NCI-H1417 treated with DMSO at 0.1 percent for 48 hours (cell line): ENCODE data around the gene SLC6A17.

Experiments
- DNase-seq: peaks from one replicate; lab custom pipeline; 2025; lab: John Stamatoyannopoulos, UW

SLC6A17 gene

DNA sequence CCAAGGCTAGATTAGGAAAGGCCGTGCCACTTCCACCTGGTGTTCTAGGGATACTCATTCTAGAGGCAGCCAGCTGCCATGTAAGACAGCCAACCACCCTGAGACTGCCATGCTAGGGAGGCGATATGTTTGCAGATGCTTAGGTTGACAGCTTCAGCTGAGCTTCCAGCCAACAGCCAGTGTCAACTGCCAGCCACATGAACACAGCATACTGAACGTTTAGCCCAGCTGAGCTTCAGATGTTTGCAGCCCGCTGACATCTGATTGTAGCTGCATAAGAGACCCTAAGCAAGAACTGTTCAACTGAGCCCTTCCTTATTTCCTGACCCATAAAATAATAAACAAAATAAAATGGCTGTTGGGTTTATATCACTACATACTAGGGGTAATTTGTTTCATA is 54.9 kb downstream of the SLC6A17 start:
- no peak for DNase-seq

DNA sequence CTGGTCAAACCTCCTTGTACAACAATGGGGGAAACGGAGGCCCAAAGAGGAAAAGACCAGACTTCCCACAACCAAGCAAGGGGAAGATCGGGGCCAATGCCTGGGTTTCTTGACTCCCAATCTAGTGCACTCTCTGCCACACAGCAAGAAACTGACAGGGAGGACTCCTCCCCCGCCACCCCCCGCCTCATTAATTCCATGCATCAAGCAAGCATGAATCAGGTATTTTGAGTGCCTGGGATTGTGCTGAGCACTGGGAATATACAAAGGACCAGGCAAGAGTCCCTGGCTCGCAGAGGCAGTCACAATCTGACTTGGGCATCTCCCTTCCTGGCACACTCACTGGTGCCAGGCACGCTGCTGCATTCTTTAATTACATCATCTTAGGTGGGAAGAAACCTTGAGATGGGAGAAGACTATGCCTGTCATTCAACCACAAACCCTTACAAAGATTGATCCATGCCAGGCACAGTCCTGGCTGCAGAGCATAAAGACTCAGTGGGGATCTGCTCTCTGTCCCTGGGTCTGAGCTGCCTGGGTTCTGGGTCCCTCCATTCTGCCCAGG is 55.4 kb downstream of the SLC6A17 start:
- no peak for DNase-seq

GRCh38 chr1:110206261-110206920 is 56.1 kb downstream of the SLC6A17 start:
- DNase-seq: no peak

GRCh38 chr1:110207831-110208230 is 57.5 kb downstream of the SLC6A17 start:
- no peak for DNase-seq

DNA sequence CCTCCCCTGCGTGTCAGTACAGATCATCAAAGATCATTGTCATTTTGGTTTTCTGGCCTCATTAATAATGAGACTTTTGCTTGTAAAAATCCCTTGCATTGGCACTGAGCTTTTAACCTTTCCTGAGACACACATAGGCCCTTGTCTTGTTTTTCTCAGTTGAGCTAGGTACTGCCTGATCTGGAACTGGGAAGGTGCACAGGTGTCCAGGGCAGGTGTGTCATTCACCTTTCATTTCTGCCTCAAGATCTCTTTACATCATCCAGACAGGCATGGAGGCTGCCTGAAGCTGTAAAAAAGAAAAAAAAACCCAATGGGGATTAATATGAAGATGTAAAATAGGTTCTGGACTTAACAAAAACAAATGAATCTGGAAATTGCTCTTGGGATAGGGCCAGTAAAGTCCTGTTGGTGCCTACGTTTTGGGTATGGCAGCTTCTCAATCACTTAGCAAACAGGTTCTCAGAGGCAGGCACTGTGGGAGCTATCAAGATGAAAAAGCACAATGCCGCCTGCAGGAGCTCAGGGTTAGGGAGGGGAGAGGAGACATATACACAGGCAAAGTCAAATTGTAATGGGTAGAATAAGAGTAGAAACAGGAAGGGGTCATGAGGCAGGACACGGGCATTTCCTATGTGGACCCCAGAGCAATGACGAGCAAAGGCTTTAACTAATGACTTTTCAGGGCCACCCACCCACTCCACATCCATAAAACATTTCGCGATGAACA is 58.8 kb downstream of the SLC6A17 start:
- no peak for DNase-seq

DNA sequence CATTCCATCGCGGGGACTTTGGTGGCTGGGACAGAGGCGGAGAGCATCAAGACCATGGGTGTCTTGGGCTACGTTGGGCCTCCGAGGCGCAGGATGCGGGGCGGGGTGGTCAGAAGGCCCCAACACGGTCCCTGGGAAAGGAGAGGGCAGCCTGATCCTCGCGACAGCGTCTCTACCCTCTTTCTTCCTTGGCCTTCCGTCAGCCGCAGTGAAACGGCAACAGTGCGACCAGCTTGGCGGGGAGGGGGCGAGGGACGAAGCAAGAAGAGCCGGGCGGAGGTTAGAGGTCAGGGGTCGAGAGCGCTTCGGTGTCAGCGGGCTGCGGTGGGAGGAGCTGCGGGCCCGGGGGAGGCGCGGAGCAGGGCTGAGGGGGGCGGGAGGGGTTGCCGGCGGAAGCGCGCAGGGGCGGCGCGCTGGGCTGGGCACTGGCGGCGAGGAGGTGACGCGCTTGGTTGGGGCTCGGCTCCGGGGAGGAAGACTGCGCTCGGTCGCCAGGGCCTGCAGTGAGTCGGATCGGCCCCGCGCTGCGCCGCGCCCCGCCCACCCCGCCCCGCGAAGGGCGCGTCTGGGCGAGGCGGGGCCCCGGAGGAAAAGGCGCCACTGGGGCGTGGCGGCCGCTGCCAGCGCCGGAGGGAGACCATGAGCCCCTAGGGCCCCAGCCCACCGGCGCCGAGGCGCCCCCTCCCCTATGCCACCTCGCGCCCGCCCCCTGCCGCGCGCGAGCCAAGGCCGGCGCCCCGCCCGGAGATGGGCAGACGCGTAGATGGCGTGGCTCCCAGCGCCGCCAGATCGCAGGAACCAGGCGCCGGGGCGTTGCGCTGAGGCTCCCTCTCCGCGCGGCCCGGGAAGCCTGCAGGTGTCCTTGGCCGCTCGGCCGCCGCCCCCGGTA is 59.7 kb downstream of the SLC6A17 start, which contains the start of gene KCNC4:
TSS of gene KCNC4 (plus strand) at position 600 of the 889 bp plus-strand sequence. CDS start 1,186 bp downstream, outside the sequence.
- no peak for DNase-seq

- no peak for DNase-seq
Observed at GRCh38 chr1:110210604-110211495, 60.6 kb downstream of the SLC6A17 start.

- DNase-seq: no peak
Observed at GRCh38 chr1:110211496-110212168, 61.3 kb downstream of the SLC6A17 start.

DNA sequence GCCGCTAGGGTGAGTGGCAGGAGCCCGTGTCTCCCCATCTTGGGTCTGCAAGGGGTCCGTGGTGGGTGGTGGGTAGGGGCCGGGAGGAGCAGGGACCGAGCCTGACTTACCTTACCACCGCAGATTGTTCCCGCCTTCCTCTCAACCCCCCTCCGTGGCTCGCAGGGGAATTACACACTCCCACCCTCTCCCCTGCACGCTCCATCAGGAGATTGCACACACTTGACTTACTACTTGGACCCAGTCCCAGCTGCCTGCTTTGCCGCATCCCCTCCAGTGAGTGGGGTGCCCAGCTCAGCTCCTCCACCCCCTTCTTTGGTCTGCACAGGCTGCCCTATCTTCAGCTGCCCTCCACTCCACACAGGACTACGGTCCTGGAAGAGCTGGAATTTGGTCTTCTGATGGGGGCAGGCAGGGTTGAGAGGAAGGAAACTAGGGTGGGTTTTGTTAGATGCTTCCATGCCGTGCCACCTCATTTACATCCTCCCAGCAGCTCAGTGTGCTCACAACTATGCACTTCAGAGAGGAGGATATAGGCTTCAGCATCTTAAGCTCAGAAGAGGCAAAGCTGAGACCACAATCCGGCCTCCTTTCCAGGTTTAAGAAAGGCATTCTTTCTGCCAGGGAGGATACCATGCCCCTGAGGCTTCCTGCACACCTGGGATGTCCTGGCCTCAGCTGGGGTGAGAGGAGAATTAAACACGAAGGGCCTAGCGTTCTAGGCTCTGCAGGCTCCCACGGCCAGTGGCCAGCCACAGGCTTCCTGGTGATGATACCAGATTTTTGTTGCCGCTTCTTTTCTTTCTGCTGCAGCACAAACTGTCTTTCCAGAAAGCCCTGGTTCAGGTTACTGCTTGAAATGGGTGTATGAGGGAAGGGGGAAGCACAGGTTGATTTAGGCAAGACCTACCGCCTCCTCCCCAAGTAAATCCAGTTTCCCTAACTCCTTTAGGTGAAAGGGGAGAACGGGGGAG is 62.2 kb downstream of the SLC6A17 start:
- no peak for DNase-seq

DNA sequence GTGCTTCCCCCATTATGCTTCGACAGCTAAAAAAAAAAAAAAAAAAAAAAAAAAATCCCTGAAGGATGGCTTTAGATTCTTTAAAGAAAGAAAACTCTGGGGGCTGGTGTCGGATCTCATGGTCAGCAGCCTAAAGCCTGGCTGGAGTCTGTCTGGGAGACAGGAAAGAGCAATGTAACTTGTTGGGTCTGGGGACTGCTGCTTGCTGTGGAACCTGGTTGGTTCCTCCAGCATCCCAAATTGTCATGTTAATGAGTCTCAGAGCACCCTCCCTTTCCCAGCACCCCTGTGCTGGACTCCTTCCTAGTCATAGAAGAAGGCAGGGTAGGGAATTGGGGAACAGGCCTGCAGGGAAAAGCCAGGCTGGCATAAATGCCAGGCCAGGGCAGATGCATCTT is 62.8 kb downstream of the SLC6A17 start:
- no peak for DNase-seq

DNA sequence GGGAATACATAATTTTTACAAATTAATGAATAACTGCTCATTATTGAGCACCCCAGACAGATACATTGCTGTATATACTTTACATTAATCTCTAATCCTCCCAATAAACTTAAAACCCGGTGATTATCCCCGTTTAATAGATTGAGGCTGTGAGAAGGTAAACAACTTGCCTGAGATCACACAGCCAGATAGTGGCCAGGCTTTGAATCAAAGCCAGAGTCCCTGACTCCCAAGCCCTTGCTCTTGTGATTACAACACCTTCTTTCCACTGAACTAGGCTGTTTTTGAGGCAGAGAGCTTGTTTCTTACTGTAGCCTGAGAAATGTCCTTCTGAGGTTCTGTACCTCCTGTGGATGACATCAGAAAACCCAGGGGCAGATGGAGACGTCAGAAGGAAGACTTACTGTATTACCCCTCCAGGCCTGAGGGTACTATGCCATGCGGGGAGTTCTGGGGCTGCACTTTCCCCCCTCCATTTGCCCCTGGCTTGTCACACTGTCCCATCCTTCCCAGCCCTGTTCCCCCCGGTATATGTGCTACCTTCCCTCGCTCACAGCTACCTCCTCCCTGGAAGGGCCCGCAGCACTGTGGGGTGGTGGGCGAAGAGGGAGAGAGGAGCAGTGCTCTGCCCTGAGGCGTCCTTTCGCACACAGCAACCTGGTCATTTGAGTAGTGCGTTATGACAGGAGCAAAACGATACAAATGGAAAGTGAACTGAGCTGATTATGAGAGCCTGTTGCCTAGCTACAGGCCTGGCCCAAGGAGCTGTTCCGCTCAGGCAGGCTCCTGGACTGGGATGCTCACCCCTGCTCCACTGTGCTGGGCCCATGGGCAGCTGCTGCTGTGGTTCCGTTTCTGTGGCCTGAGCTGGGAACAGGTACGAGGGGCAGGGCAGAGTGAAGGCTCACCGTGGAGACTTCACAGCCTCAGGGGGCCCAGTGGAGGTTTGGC is 64.4 kb downstream of the SLC6A17 start:
- no peak for DNase-seq

GRCh38 chr1:110215621-110216515 is 65.6 kb downstream of the SLC6A17 start:
- no peak for DNase-seq

DNA sequence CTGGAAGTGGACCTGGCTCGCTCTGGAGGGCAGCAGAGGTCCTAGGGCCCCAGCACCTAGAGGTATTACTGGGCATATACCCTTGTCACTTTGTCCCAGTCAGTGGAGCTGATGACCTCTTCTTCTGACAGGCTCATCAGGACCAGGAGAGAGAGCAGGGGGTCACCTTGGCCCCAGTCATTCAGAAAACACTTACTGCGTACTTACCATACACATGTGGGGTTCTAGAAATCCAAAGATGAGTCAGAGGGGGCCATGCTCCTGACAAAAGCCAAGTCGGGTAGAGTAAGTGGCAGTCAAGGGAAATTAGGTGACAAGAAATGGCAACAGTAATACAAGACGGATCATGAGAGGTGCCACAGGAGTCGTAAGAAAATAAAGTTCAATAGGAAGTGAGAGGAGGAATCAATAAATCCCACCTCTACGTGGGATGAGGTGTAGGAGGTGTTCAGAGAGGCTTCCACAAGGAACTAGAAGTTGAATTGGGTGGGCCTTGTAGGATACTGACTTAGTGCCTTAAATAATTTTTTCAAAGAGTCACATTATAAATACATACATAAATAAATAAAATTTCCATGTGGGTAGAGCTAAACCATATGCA is 66.7 kb downstream of the SLC6A17 start:
- no peak for DNase-seq

- DNase-seq: no peak
Observed at GRCh38 chr1:110218137-110218536, 67.8 kb downstream of the SLC6A17 start.

- DNase-seq: no peak
Observed at GRCh38 chr1:110218739-110219138, 68.4 kb downstream of the SLC6A17 start.

GRCh38 chr1:110220324-110220723 is 70.0 kb downstream of the SLC6A17 start:
- no peak for DNase-seq

- DNase-seq: no peak
Observed at GRCh38 chr1:110221119-110221518, 70.8 kb downstream of the SLC6A17 start.
